ENCODE data around the gene IRF6.
A peak's percentile ranks its signal among the peaks of the same experiment; 100 is the strongest.

IRF6 gene

DNA sequence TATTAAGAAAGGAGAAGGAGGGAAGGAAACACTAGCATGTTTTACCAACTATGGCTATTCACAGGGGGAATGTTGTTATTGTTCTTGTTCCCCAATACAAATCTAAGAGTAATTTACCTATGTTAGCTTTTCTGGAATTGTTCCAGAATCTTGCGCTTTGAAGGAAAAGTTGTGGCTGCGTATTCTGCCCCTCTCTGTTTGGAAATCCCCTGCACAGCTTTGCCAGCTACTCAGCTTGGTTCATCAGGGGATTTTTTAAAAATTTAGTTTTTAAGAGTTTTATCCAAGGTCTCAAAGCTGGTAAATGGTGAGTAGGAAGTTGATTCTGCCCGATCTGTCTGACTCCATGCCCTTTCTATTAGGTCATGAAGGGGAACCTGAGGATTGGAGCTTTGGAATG lies 9.5 kb upstream of the IRF6 start:
- no peak for DNase-seq (ENCODE audit: low read depth)
- TF ChIP-seq, protein P1, sequence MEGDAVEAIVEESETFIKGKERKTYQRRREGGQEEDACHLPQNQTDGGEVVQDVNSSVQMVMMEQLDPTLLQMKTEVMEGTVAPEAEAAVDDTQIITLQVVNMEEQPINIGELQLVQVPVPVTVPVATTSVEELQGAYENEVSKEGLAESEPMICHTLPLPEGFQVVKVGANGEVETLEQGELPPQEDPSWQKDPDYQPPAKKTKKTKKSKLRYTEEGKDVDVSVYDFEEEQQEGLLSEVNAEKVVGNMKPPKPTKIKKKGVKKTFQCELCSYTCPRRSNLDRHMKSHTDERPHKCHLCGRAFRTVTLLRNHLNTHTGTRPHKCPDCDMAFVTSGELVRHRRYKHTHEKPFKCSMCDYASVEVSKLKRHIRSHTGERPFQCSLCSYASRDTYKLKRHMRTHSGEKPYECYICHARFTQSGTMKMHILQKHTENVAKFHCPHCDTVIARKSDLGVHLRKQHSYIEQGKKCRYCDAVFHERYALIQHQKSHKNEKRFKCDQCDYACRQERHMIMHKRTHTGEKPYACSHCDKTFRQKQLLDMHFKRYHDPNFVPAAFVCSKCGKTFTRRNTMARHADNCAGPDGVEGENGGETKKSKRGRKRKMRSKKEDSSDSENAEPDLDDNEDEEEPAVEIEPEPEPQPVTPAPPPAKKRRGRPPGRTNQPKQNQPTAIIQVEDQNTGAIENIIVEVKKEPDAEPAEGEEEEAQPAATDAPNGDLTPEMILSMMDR (conservative IDR thresholded peaks at IDR 0.05; ENCODE audit: low read depth, low read length): no peak
- H3K4me3 ChIP-seq (ENCODE audit: low read depth, low read length): no peak overlapping the region

DNA sequence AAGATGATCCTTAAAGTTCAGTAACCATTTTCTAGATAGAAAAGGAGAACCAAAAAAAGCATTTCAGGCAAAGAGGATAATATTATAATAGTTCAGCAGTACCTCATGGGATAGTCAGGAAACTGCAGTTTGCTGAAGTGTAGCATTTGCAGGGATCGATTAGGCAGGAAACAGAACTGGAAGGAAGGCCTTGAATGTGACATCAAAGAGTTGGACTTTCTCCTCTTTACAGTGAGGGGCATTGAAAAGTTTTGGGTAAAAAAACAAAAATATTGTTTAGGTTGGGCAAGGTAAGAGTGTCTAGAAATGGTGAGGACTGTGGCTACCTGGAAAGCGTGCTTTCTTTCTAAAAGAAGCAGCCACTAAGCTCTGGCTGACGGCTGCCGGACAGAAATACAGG lies 8.0 kb upstream of the IRF6 start:
- TF ChIP-seq, protein P1 (conservative IDR thresholded peaks at IDR 0.05; ENCODE audit: low read depth, low read length): no peak
- H3K4me3 ChIP-seq (ENCODE audit: low read depth, low read length): no peak overlapping the region
- DNase-seq (ENCODE audit: low read depth): no peak

DNA sequence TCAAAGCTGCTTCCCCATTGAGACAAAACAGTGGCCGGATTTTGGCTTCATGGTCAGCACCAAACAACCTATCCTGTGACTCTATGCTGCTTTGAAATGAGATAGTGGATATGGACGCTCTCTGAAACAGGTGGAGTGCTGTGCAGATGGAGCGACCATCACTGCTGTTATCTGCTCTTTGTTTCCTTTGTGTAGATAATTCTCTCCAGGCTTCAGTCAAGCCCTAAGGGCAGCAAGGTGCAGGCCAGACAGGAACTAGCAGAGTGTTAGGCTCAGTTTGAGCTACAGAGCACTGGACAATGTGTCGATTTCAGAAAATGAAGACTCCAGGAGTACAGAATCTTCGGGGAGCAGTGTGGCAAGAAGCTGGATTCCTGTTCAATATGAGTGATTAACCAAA lies 4.8 kb upstream of the IRF6 start:
- H3K4me3 ChIP-seq (ENCODE audit: low read depth, low read length): no peak overlapping the region
- no peak for DNase-seq (ENCODE audit: low read depth)
- TF ChIP-seq, protein P1 (conservative IDR thresholded peaks at IDR 0.05; ENCODE audit: low read depth, low read length): no peak

DNA sequence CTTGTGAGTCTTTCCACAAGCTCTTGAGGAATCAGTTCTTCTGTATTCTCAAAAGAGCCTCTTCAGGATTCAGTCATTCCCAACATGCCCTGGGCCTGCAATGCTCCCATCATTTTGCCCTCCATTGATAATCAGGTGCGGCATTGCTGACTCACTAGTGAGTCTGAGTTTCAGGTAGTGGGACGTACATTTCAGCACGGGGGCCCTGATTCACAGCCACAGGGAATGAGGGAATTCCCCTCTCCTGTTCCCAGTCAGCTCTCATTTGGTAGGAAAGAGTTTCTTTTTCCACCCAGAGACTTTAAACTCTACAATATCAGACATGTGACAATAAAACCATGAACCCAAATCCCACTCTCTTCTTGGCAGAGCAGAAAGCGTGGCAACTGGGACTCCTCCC lies 3.7 kb upstream of the IRF6 start:
- TF ChIP-seq, protein P1 (conservative IDR thresholded peaks at IDR 0.05; ENCODE audit: low read depth, low read length): no peak
- no peak for DNase-seq (ENCODE audit: low read depth)
- no peak overlapping the region for H3K4me3 ChIP-seq (ENCODE audit: low read depth, low read length)

DNA sequence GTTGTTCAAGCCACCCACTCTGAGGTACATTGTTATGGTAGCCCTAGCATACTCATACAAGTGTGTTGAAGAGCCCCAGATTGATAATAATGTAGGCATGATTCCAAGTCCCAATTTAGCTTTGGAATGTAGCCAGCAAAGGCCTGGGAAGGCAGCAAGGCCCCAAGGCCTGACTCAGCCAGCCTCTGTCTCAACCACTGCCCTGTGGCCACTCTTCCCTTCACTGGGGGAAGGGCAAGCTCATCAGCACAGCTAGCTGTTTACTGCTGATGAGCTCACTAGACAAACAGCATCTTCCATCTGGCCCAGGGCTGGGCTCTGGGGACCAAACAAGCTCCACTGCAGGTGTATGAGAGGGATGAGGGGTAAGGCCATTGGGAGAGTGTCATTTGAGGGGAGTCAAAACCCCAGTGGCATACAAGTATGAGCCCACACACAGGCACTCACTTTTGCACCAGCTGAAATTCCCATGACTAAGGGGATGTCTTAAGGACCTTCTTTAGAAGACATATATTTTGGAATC lies 2.2 kb upstream of the IRF6 start:
- peak; percentile 98 for DNase-seq (ENCODE audit: low read depth)
- TF ChIP-seq, protein P1 (conservative IDR thresholded peaks at IDR 0.05; ENCODE audit: low read depth, low read length): no peak
- H3K4me3 ChIP-seq (ENCODE audit: low read depth, low read length): no peak overlapping the region

DNA sequence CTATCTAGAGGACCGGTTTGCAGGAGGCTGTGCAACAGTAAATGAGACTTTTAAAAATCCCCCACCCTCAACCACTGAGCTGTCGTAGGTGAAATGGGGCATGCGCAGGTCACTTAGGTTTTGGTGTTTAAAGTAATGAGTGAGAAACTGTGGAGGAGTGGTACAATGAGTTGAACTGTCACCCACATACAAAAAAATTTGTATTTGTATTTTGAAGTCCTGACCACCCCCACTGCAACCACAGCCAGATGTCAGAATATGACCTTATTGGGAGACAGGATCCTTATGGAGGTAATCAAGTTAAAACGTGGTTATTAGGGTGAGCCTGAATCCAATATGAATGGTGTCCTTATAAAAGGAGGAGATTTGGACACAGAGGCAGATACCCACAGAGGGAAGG lies 1.6 kb upstream of the IRF6 start:
- no peak overlapping the region for H3K4me3 ChIP-seq (ENCODE audit: low read depth, low read length)
- peak; percentile 20 for DNase-seq (ENCODE audit: low read depth)
- TF ChIP-seq, protein P1 (conservative IDR thresholded peaks at IDR 0.05; ENCODE audit: low read depth, low read length): no peak

DNA sequence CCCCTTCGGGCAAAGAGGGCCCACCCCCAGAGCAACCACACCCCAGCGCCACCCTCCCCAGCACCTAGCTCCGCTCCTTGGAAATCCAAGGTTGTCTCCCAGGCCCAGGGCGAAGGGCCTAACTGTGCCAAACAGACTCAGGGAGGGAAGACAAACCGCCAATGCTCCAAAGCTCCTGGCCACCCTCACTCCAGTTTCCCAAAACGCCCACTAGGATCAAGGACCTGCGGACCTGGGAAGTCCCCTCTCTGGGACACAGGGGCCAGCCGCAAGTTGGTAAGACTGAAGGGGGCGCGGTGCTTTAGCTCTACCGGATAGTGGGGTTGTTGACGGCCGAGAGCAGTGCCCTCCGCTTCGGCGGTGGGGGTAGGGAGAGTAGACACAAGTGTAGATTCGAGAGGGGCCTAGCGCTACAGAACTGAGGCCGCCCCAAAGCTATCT lies 581 bp downstream of the IRF6 start:
- no peak for DNase-seq (ENCODE audit: low read depth)
- no peak overlapping the region for H3K4me3 ChIP-seq (ENCODE audit: low read depth, low read length)
- TF ChIP-seq, protein P1 (conservative IDR thresholded peaks at IDR 0.05; ENCODE audit: low read depth, low read length): no peak
